GM21737 (cell line): ENCODE results near the gene ALPI.

ENCODE experiments used
- ATAC-seq: cut with Tn5 transposase; IDR thresholded peaks from one replicate; pipeline ENCODE4 v1.9.1; 2021; ENCODE audit warnings: mild to moderate bottlenecking, moderate library complexity; ENCODE audit not compliant: unreplicated experiment

ALPI gene

GRCh38 chr2:232458661-232459418, 2.9 kb downstream of the ALPI start:
- ATAC-seq = no peak

- no peak for ATAC-seq
Measured at GRCh38 chr2:232459419-232460035, 3.6 kb downstream of the ALPI start.

- no peak for ATAC-seq
Measured at GRCh38 chr2:232460171-232460570, 4.2 kb downstream of the ALPI start.

- ATAC-seq = no peak
Measured at GRCh38 chr2:232463701-232464543, 8.0 kb downstream of the ALPI start.

- ATAC-seq = no peak
Measured at GRCh38 chr2:232464544-232464885, 8.6 kb downstream of the ALPI start.

GRCh38 chr2:232465061-232465460, 9.1 kb downstream of the ALPI start:
- ATAC-seq = no peak

- no peak for ATAC-seq
Measured at GRCh38 chr2:232466221-232466620, 10.3 kb downstream of the ALPI start.

GRCh38 chr2:232473467-232473890, 17.5 kb downstream of the ALPI start:
- no peak for ATAC-seq

GRCh38 chr2:232476045-232476444, 20.1 kb downstream of the ALPI start:
- no peak for ATAC-seq

- ATAC-seq = no peak
Measured at GRCh38 chr2:232476791-232477190, 20.8 kb downstream of the ALPI start.

GRCh38 chr2:232477751-232478510, 22.0 kb downstream of the ALPI start:
- ATAC-seq = no peak

GRCh38 chr2:232478571-232479340, 22.8 kb downstream of the ALPI start:
- ATAC-seq = no peak

GRCh38 chr2:232479341-232480200, 23.6 kb downstream of the ALPI start:
- ATAC-seq = no peak

- ATAC-seq = no peak
Measured at GRCh38 chr2:232480201-232481190, 24.5 kb downstream of the ALPI start.

GRCh38 chr2:232481322-232482140, 25.6 kb downstream of the ALPI start:
- no peak for ATAC-seq

- no peak for ATAC-seq
Measured at GRCh38 chr2:232482301-232483238, 26.6 kb downstream of the ALPI start.
